GM23248 (cell line): ENCODE results near the gene CD86.

Experiments used
- EZH2 ChIP-seq: fragments of 200-600 bp; sonication (generic); IDR thresholded peaks from 2 replicates; pipeline ENCODE4 v1.6.1; 2018; ENCODE audit warnings: antibody characterized with exemption, mild to moderate bottlenecking; ENCODE audit not compliant: insufficient read depth, poor library complexity, severe bottlenecking
- EZH2phosphoT487 ChIP-seq: fragments of 200-600 bp; sonication (generic); IDR thresholded peaks from 2 replicates; pipeline ENCODE4 v1.6.1; 2018; ENCODE audit warnings: antibody characterized with exemption, moderate library complexity, mild to moderate bottlenecking, low read depth; ENCODE audit not compliant: insufficient read depth

GRCh38 chr3:122067588-122068240 lies 12.6 kb downstream of the CD86 start:
- no peak for TF ChIP-seq EZH2phosphoT487
- no peak for TF ChIP-seq EZH2
